HG03108 (cell line): ENCODE measurements around the gene PHRF1.
"Not testable (repeated sequence)": the region's sequence is repeated elsewhere in the genome, so short reads cannot be mapped to it uniquely, and the experiment has no call there.

Experiments
- ATAC-seq: cut with Tn5 transposase; IDR thresholded peaks from one replicate; pipeline ENCODE4 v1.9.1; 2021; ENCODE audit warnings: moderate library complexity; ENCODE audit not compliant: unreplicated experiment

Gene PHRF1

GRCh38 chr11:647672-648158 is 71.4 kb downstream of the PHRF1 start:
- not testable (repeated sequence) for ATAC-seq

GRCh38 chr11:650482-650881 is 74.2 kb downstream of the PHRF1 start:
- ATAC-seq: no peak

- ATAC-seq: not testable (repeated sequence)
These were observed 76.9 kb downstream of the PHRF1 start for GRCh38 chr11:653136-653535.

GRCh38 chr11:653837-654236 is 77.6 kb downstream of the PHRF1 start:
- no peak for ATAC-seq

- not testable (repeated sequence) for ATAC-seq
These were observed 78.2 kb downstream of the PHRF1 start for GRCh38 chr11:654444-654843.

- no peak for ATAC-seq
These were observed 78.9 kb downstream of the PHRF1 start for GRCh38 chr11:655036-655726.

- no peak for ATAC-seq
These were observed 80.2 kb downstream of the PHRF1 start for GRCh38 chr11:656426-656825.

GRCh38 chr11:656866-657265 is 80.6 kb downstream of the PHRF1 start:
- ATAC-seq: no peak

- no peak for ATAC-seq
These were observed 81.4 kb downstream of the PHRF1 start for GRCh38 chr11:657691-658126.

GRCh38 chr11:659532-660085 is 83.3 kb downstream of the PHRF1 start:
- no peak for ATAC-seq

- ATAC-seq: no peak
These were observed 84.0 kb downstream of the PHRF1 start for GRCh38 chr11:660281-660680.

- no peak for ATAC-seq
These were observed 84.6 kb downstream of the PHRF1 start for GRCh38 chr11:660681-661444.
